ENCODE results near the gene AUTS2.

DNA sequence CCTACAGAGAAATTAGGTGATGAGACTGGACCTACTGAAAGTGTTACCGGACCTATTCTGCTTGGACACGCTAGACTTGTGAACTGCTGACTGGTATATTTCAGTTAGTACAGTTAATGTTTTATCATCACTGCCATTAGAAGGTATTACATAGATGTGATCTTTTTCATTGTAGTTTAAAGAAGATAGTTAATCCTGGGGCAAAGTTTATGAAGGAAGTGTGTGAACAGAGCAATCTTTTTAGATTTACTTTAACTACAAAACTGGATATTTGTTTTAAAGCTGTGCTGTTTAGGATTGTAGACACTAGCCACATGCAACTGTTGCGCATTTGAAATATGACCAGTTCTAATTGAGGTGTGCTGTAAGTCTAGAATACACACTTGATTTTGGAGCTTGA, 446.7 kb downstream of the AUTS2 start:
- TF ChIP-seq CTCF (conservative IDR thresholded peaks at IDR 0.05; ENCODE audit: low read length) (no peak), EZH2phosphoT487 (IDR thresholded peaks at IDR 0.05; ENCODE audit: borderline replicate concordance) (no peak)
